H1 (cell line): ENCODE data around the gene CTNNA3. TPM values are rescaled to one million over a fixed set of nuclear protein-coding genes. Genes with fewer than 3 reads are reported as not detected.

Source experiments
- CTCF ChIA-PET: fragments of 300-600 bp; sonication (Branson Sonifier 250); formaldehyde crosslinking; loops from one replicate; lab custom pipeline; 2021; ENCODE audit not compliant: partially characterized antibody; lab: Charles Lee
- POLR2A ChIA-PET: fragments of 300-600 bp; sonication (Branson Sonifier 250); formaldehyde crosslinking; loops from one replicate; lab custom pipeline; 2021; ENCODE audit warnings: inconsistent platforms; ENCODE audit not compliant: partially characterized antibody; lab: Charles Lee
- DNase-seq, 2 experiments: peaks; one replicate each; pipeline versions ENCODE4 v3.0.0 to v3.0.0-alpha.2; 2010 to 2022; ENCODE audit warnings: low spot score in 2 of 2, low read depth in 1 of 2, mixed read lengths in 1 of 2
- FAIRE-seq: peaks from 2 replicates; lab custom pipeline; 2011; peaks lifted over from hg19 to GRCh38; lab: Jason Lieb, UNC
- H2AFZ ChIP-seq: 2 replicates; pipeline ENCODE4 v1.8.1; 2012; ENCODE audit warnings: low read length, inconsistent platforms
- H2AK5ac ChIP-seq: 2 replicates; pipeline ENCODE4 v1.6.1; 2013; ENCODE audit warnings: low read depth, low read length
- H2BK120ac ChIP-seq: replicated peaks from 2 replicates; pipeline ENCODE3; 2013; ENCODE audit warnings: low read depth, low read length, inconsistent platforms
- H2BK12ac ChIP-seq: 2 replicates; pipeline ENCODE4 v1.6.1; 2013; ENCODE audit warnings: low read depth, low read length
- H2BK15ac ChIP-seq: 2 replicates; pipeline ENCODE4 v1.6.1; 2013; ENCODE audit warnings: low read length
- H2BK20ac ChIP-seq: 2 replicates; pipeline ENCODE4 v1.6.1; 2013; ENCODE audit warnings: low read length
- H2BK5ac ChIP-seq: 2 replicates; pipeline ENCODE4 v1.6.1; 2013; ENCODE audit warnings: low read depth, low read length
- H3K14ac ChIP-seq: 2 replicates; pipeline ENCODE4 v1.6.1; 2013; ENCODE audit warnings: inconsistent platforms; ENCODE audit not compliant: insufficient read length
- H3K18ac ChIP-seq: 2 replicates; pipeline ENCODE4 v1.6.1; 2013; ENCODE audit warnings: low read length; ENCODE audit errors: extremely low read depth
- H3K23ac ChIP-seq: 2 replicates; pipeline ENCODE4 v1.6.1; 2013; ENCODE audit warnings: inconsistent platforms; ENCODE audit not compliant: insufficient read length
- H3K23me2 ChIP-seq: 2 replicates; pipeline ENCODE4 v1.6.1; 2013; ENCODE audit warnings: low read depth, low read length
- H3K27ac ChIP-seq: 2 replicates; pipeline ENCODE4 v1.6.1; 2011; ENCODE audit warnings: low read depth, low read length, inconsistent platforms
- H3K27me3 ChIP-seq, 4 experiments: replicated peaks in 1 of 4; 1 replicate in 1 of 4; 2 replicates in 3 of 4; pipeline versions ENCODE4 v1.6.1 to v1.8.1; 2011 to 2013; ENCODE audit warnings: low read length in 3 of 4, mild to moderate bottlenecking in 3 of 4, inconsistent platforms in 2 of 4, mixed read lengths in 2 of 4, moderate library complexity in 1 of 4; ENCODE audit not compliant: control insufficient read depth in 3 of 4, insufficient read depth in 3 of 4; ENCODE audit errors: extremely low read depth in 1 of 4
- H3K36me3 ChIP-seq, 4 experiments: 2 replicates each; pipeline versions ENCODE4 v1.6.1 to v1.8.1; 2011 to 2013; ENCODE audit warnings: mild to moderate bottlenecking in 4 of 4, low read length in 3 of 4, moderate library complexity in 2 of 4, control low read depth in 1 of 4, inconsistent platforms in 1 of 4; ENCODE audit not compliant: insufficient read depth in 4 of 4, control insufficient read depth in 2 of 4
- H3K4ac ChIP-seq: replicated peaks from 2 replicates; pipeline ENCODE3; 2013; ENCODE audit warnings: low read length, low read depth, mixed read lengths, inconsistent platforms; ENCODE audit not compliant: insufficient read length
- H3K4me1 ChIP-seq, 4 experiments: replicated peaks in 1 of 4; 1 replicate in 1 of 4; 2 replicates in 3 of 4; pipeline versions ENCODE4 v1.6.1 to v1.8.1; 2011 to 2013; ENCODE audit warnings: low read length in 3 of 4, inconsistent platforms in 2 of 4, mixed read lengths in 1 of 4; ENCODE audit not compliant: insufficient read depth in 4 of 4, control insufficient read depth in 3 of 4
- H3K4me2 ChIP-seq, 2 experiments: 2 replicates each; pipeline versions ENCODE4 v1.6.1 to v1.8.1; 2011 to 2013; ENCODE audit warnings: low read depth in 2 of 2, low read length in 2 of 2, control low read depth in 1 of 2, inconsistent platforms in 1 of 2, mild to moderate bottlenecking in 1 of 2; ENCODE audit not compliant: insufficient read depth in 1 of 2
- H3K4me3 ChIP-seq, 4 experiments: fragments of 200-600, 300-600 bp in 1 of 4; sonication (generic), shearing (Covaris generic), sonication (Bioruptor Twin) in 1 of 4; 2 replicates each; pipeline versions ENCODE4 v1.5.1 to v1.8.1; 2011 to 2016; ENCODE audit warnings: low read length in 4 of 4, low read depth in 3 of 4, control low read depth in 2 of 4, inconsistent platforms in 2 of 4, mild to moderate bottlenecking in 2 of 4, mixed read lengths in 1 of 4, moderate library complexity in 1 of 4; ENCODE audit not compliant: insufficient read depth in 2 of 4; ENCODE audit errors: extremely low read depth in 1 of 4
- H3K56ac ChIP-seq: replicated peaks from 2 replicates; pipeline ENCODE3; 2013; ENCODE audit warnings: low read depth, mild to moderate bottlenecking, mixed read lengths, low read length, inconsistent platforms; ENCODE audit not compliant: insufficient read length
- H3K79me1 ChIP-seq: 2 replicates; pipeline ENCODE4 v1.6.1; 2013; ENCODE audit warnings: low read depth, low read length, control low read depth
- H3K79me2 ChIP-seq, 2 experiments: 2 replicates each; pipeline versions ENCODE4 v1.6.1 to v1.8.1; 2012 to 2013; ENCODE audit warnings: low read length in 2 of 2, mild to moderate bottlenecking in 2 of 2, inconsistent platforms in 1 of 2; ENCODE audit not compliant: insufficient read depth in 2 of 2, control insufficient read depth in 1 of 2
- H3K9ac ChIP-seq, 4 experiments: replicated peaks in 1 of 4; 1 replicate in 1 of 4; 2 replicates in 3 of 4; pipeline versions ENCODE4 v1.6.1 to v1.8.1; 2011 to 2013; ENCODE audit warnings: low read depth in 3 of 4, low read length in 3 of 4, control low read depth in 2 of 4, mild to moderate bottlenecking in 2 of 4, moderate library complexity in 2 of 4, inconsistent platforms in 1 of 4; ENCODE audit errors: extremely low read depth in 1 of 4
- H3K9me3 ChIP-seq, 2 experiments: 2 replicates each; pipeline versions ENCODE4 v1.6.1 to v1.8.1; 2012 to 2013; ENCODE audit warnings: mild to moderate bottlenecking in 2 of 2, moderate library complexity in 2 of 2, control low read depth in 1 of 2, inconsistent platforms in 1 of 2, low read depth in 1 of 2, low read length in 1 of 2, mixed read lengths in 1 of 2; ENCODE audit not compliant: insufficient read depth in 2 of 2
- H4K20me1 ChIP-seq, 2 experiments: replicated peaks in 1 of 2; 2 replicates each; pipeline versions ENCODE3 to v1.8.1; 2011 to 2013; ENCODE audit warnings: inconsistent platforms in 2 of 2, low read length in 2 of 2, mild to moderate bottlenecking in 1 of 2; ENCODE audit not compliant: insufficient read depth in 2 of 2, control insufficient read depth in 1 of 2
- H4K5ac ChIP-seq: 2 replicates; pipeline ENCODE4 v1.6.1; 2013; ENCODE audit warnings: low read length, low read depth, mixed read lengths, inconsistent platforms; ENCODE audit not compliant: insufficient read length
- H4K8ac ChIP-seq: 2 replicates; pipeline ENCODE4 v1.8.0; 2013; ENCODE audit warnings: mild to moderate bottlenecking, moderate library complexity, low read length, inconsistent platforms; ENCODE audit not compliant: insufficient read depth; ENCODE audit errors: extremely low read depth
- H4K91ac ChIP-seq: replicated peaks from 2 replicates; pipeline ENCODE3; 2013; ENCODE audit warnings: low read length, mixed read lengths, inconsistent platforms; ENCODE audit not compliant: insufficient read length
- CEBPB ChIP-seq: IDR thresholded peaks from 2 replicates; pipeline ENCODE4 v1.6.1; 2012; ENCODE audit warnings: low read depth, low read length
- WGBS, 2 experiments: shearing (Covaris generic) in 1 of 2; methylation state at CpG; one replicate each; pipeline versions ENCODE4 v1.1.6 to v1.1.7; 2013 to 2015; ENCODE audit warnings: low lambda C conversion rate in 2 of 2, mixed read lengths in 2 of 2, inconsistent platforms in 1 of 2, low coverage in 1 of 2, missing lambda C conversion rate in 1 of 2; ENCODE audit not compliant: insufficient replicate concordance in 2 of 2, insufficient coverage in 1 of 2, insufficient read length in 1 of 2; ENCODE audit errors: extremely low coverage in 1 of 2, missing lambda C conversion rate in 1 of 2; 5-methylcytosine and 5-hydroxymethylcytosine counted together
- polyA plus RNA-seq, 7 experiments: library from polyadenylated mRNA; depleted of rRNA in 3 of 7; stranded (reverse) in 5 of 7; unstranded in 2 of 7; fragments of >200 nt in 5 of 7; fragments of 200-250 nt in 2 of 7; gene quantifications; 1 replicate in 5 of 7; 2 replicates in 1 of 7; 4 replicates in 1 of 7; pipeline versions ENCODE4 v1.2.1 to v1.2.3, GENCODE V29; 2011 to 2013; ENCODE audit warnings: missing spikeins in 2 of 7, mixed read lengths in 2 of 7
- total RNA-seq: library from RNA; stranded (reverse); fragmentation: NEBNext Ultra II Directional; extraction: Animal tissue kit (Norgen Biotek cat#: 25700); gene quantifications from 2 replicates; pipeline ENCODE4 v1.2.1, GENCODE V29; 2021

Gene CTNNA3
- total and polyA plus RNA-seq, 2 of the 8 experiments (the other 6 are each of a cell fraction or from before 2014, with no cell fraction given): 1.3 to 1.5 TPM

DNA sequence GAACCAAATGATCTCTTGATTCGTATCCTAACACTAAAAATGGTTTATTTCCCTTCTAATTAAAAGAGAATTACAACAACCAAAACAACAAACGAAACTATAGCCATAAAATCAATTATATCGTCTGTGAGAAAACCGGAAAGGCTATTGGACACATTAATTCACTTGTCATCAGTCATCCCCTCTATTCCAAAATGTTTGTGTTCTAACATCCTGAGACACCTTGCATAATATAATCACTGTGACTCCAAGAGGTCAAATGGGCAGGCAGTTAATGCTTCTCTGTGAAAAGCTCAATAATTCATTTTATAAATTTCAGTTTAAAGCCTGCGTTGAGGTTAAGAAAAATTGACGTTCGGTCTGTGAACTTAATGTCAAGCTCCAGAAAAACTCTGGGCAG is 770.6 kb downstream of the CTNNA3 start:
- no peak overlapping the region for H3K56ac ChIP-seq
- H2BK20ac ChIP-seq: no peak overlapping the region
- peaks cover 3% of the 10 kb centered on the region; the same call in 1 of the 2 replicates for H3K23me2 ChIP-seq
- 14% methylated on average over 7 of the region's 7 CpGs; no CpG with 5 or more reads in 1 of the 2 experiments for WGBS, 2 experiments
- H3K4me1 ChIP-seq: peaks cover 2 to 16% (median 12%) of the 10 kb centered on the region in 4 experiments
- H3K9ac ChIP-seq: no peak overlapping the region
- POLR2A ChIA-PET: interaction anchor here (0.7 kb wide), 1 partner anchor 707 kb away, joined by 4 read pairs; no protein-coding TSS in a partner anchor
- H3K23ac ChIP-seq: no peak overlapping the region
- no peak overlapping the region for H4K5ac ChIP-seq
- H3K27ac ChIP-seq: no peak overlapping the region
- FAIRE-seq (no peak), DNase-seq (no peak)
- H2BK15ac ChIP-seq: no peak overlapping the region
- CTCF ChIA-PET: interaction anchor here (0.6 to 5.6 kb wide), 10 partner anchors 9 to 1043 kb away, joined by 3 to 33 read pairs (median 4); no protein-coding TSS in a partner anchor
- no peak overlapping the region for H3K18ac ChIP-seq
- H3K4me3 ChIP-seq: peak overlapping the region in 3 of 4 experiments; percentile 13 to 57 (median 26); a peak in 4 of 8 replicates
- no peak overlapping the region for H3K14ac ChIP-seq
- H4K91ac ChIP-seq: no peak overlapping the region
- peaks cover 0 to 21% (median 18%) of the 10 kb centered on the region in 4 experiments; a peak in 6 of 7 replicates for H3K27me3 ChIP-seq
- H3K4ac ChIP-seq: no peak overlapping the region
- no peaks in the 10 kb centered on the region for H4K20me1 ChIP-seq
- no peak overlapping the region for H2BK120ac ChIP-seq
- H3K36me3 ChIP-seq: no peaks in the 10 kb centered on the region
- H2BK5ac ChIP-seq: peak overlapping the region; percentile 19; the same call in 1 of the 2 replicates
- peak overlapping the region; percentile 68 to 97 for H3K4me2 ChIP-seq
- H2AK5ac ChIP-seq: no peak overlapping the region
- H3K79me2 ChIP-seq: no peaks in the 10 kb centered on the region
- H3K79me1 ChIP-seq: no peaks in the 10 kb centered on the region
- H4K8ac ChIP-seq: no peak overlapping the region
- no peaks in the 10 kb centered on the region for H3K9me3 ChIP-seq
- peak overlapping the region; percentile 46; the same call in 1 of the 2 replicates for H2BK12ac ChIP-seq
- H2AFZ ChIP-seq: no peak overlapping the region
- TF ChIP-seq CEBPB: no peak
